HepG2 (cell line): ENCODE measurements around the gene LYSMD3. TPM values are rescaled to one million over a fixed set of nuclear protein-coding genes. Genes with fewer than 3 reads are reported as not detected.

Source experiments
- ATAC-seq: fragments of 200-7000 bp; cut with Tn5 transposase; 3 replicates; pipeline ENCODE4 v1.9.1; 2020; ENCODE audit warnings: mild to moderate bottlenecking, moderate library complexity
- BruUV-seq: library from RNA; stranded (reverse); fragments of 400-500 nt; replicated peaks from 2 replicates; lab custom pipeline; 2021; lab: Mats Ljungman, UMichigan
- CTCF ChIA-PET: fragments of 300-600 bp; formaldehyde crosslinking; extraction: SDS; loops from one replicate; lab custom pipeline; 2021; ENCODE audit warnings: low total read pairs, inconsistent platforms, low intra/inter-chr PET ratio; lab: Yijun Ruan, JAX
- POLR2A ChIA-PET: fragments of 350-600 bp; sonication (Branson Sonifier 250); formaldehyde crosslinking; loops from one replicate; lab custom pipeline; 2020; ENCODE audit warnings: antibody characterized with exemption, inconsistent platforms; lab: Yijun Ruan, JAX
- DNase-seq: peaks from one replicate; pipeline ENCODE4 v3.0.0-alpha.2; 2015; ENCODE audit warnings: low spot score
- FAIRE-seq: peaks from 3 replicates; lab custom pipeline; 2011; peaks lifted over from hg19 to GRCh38; lab: Jason Lieb, UNC
- H2AFZ ChIP-seq: one replicate; pipeline ENCODE4 v1.6.1; 2011; ENCODE audit warnings: low read length, inconsistent platforms
- H3K27ac ChIP-seq: fragments of 300-600 bp; 3 replicates; pipeline ENCODE4 v1.8.0; 2011; ENCODE audit warnings: mixed run types, mild to moderate bottlenecking, mixed read lengths, low read length, inconsistent platforms; ENCODE audit not compliant: insufficient read depth; ENCODE audit errors: extremely low read length
- H3K27me3 ChIP-seq, 2 experiments: fragments of 200-600 bp in 1 of 2; 2 replicates in 1 of 2; 3 replicates in 1 of 2; pipeline versions ENCODE4 v1.6.0 to v1.8.0; 2011; ENCODE audit warnings: low read length in 2 of 2, mild to moderate bottlenecking in 2 of 2, moderate library complexity in 2 of 2, inconsistent platforms in 1 of 2; ENCODE audit not compliant: insufficient read depth in 2 of 2, control insufficient read depth in 1 of 2
- H3K36me3 ChIP-seq, 2 experiments: fragments of 200-600 bp in 1 of 2; replicated peaks in 1 of 2; 2 replicates in 1 of 2; 3 replicates in 1 of 2; pipeline versions ENCODE4 v1.5.1 to v1.8.0; 2011; ENCODE audit warnings: low read length in 2 of 2, inconsistent platforms in 1 of 2; ENCODE audit not compliant: insufficient read depth in 2 of 2, control insufficient read depth in 1 of 2
- H3K4me1 ChIP-seq: 2 replicates; pipeline ENCODE4 v1.5.1; 2012; ENCODE audit warnings: low read length, inconsistent platforms; ENCODE audit not compliant: insufficient read depth
- H3K4me2 ChIP-seq: 2 replicates; pipeline ENCODE4 v1.6.0; 2011; ENCODE audit warnings: low read depth, low read length, inconsistent platforms
- H3K4me3 ChIP-seq, 3 experiments: fragments of 200-600 bp in 1 of 3; sonication (generic), shearing (Covaris generic) in 1 of 3; replicated peaks in 1 of 3; 2 replicates each; pipeline ENCODE4 v1.5.1; 2011 to 2016; ENCODE audit warnings: low read length in 3 of 3, inconsistent platforms in 2 of 3, low read depth in 2 of 3, mild to moderate bottlenecking in 2 of 3, control low read depth in 1 of 3, mixed read lengths in 1 of 3; ENCODE audit not compliant: insufficient read depth in 1 of 3
- H3K79me2 ChIP-seq: one replicate; pipeline ENCODE4 v1.6.1; 2011; ENCODE audit warnings: low read length, inconsistent platforms; ENCODE audit not compliant: insufficient read depth
- H3K9ac ChIP-seq: 2 replicates; pipeline ENCODE4 v1.6.0; 2011; ENCODE audit warnings: mild to moderate bottlenecking, low read depth, low read length, inconsistent platforms; ENCODE audit not compliant: insufficient read depth
- H3K9me3 ChIP-seq: 2 replicates; pipeline ENCODE4 v1.5.1; 2012; ENCODE audit warnings: mild to moderate bottlenecking, low read length
- H4K20me1 ChIP-seq: 2 replicates; pipeline ENCODE4 v1.6.0; 2011; ENCODE audit warnings: inconsistent platforms, mild to moderate bottlenecking, low read length, moderate library complexity; ENCODE audit not compliant: insufficient read depth
- HDAC1 ChIP-seq: sonication (generic); formaldehyde crosslinking; IDR thresholded peaks from 2 replicates; pipeline ENCODE4 v1.5.1; 2020; ENCODE audit warnings: mild to moderate bottlenecking, missing genetic modification reagents
- MBNL3 ChIP-seq: fragments of 250-450 bp; sonication (Bioruptor Pico); conservative IDR thresholded peaks from 2 replicates; pipeline ENCODE4 v1.8.0; 2022; ENCODE audit warnings: mild to moderate bottlenecking, inconsistent platforms
- NFYC ChIP-seq: IDR thresholded peaks from 2 replicates; pipeline ENCODE4 v1.6.1; 2016; ENCODE audit warnings: missing genetic modification reagents, missing compliant biosample characterization
- SUZ12 ChIP-seq: fragments of 150-350 bp; IDR thresholded peaks from 2 replicates; pipeline ENCODE4 v1.6.1; 2014; ENCODE audit warnings: low read depth, low read length
- TAF1 ChIP-seq: sonication (generic); formaldehyde crosslinking; IDR thresholded peaks from 2 replicates; pipeline ENCODE4 v1.4.0; 2020; ENCODE audit warnings: missing genetic modification reagents
- ZBTB21 ChIP-seq: sonication (generic); formaldehyde crosslinking; IDR thresholded peaks from 2 replicates; pipeline ENCODE4 v1.4.0; 2020; ENCODE audit warnings: missing genetic modification reagents
- ZNF10 ChIP-seq: sonication (generic); formaldehyde crosslinking; IDR thresholded peaks from 2 replicates; pipeline ENCODE4 v1.4.0; 2020; ENCODE audit warnings: mild to moderate bottlenecking, low read depth, missing genetic modification reagents, borderline replicate concordance
- ZNF501 ChIP-seq: sonication (generic); formaldehyde crosslinking; IDR thresholded peaks from 2 replicates; pipeline ENCODE4 v1.5.1; 2020; ENCODE audit warnings: mild to moderate bottlenecking, moderate library complexity, missing genetic modification reagents
- ZNF616 ChIP-seq: sonication (generic); formaldehyde crosslinking; IDR thresholded peaks from 2 replicates; pipeline ENCODE4 v1.5.0; 2020; ENCODE audit warnings: low read depth, mild to moderate bottlenecking, missing genetic modification reagents
- ZNF670 ChIP-seq: sonication (generic); formaldehyde crosslinking; IDR thresholded peaks from 2 replicates; pipeline ENCODE4 v1.8.0; 2022; ENCODE audit warnings: mild to moderate bottlenecking, missing genetic modification reagents, borderline replicate concordance
- ZNF780A ChIP-seq: sonication (generic); formaldehyde crosslinking; IDR thresholded peaks from 2 replicates; pipeline ENCODE4 v1.8.0; 2022; ENCODE audit warnings: mild to moderate bottlenecking, missing genetic modification reagents, moderate library complexity
- WGBS: methylation state at CpG from one replicate; pipeline ENCODE4 v1.1.6; 2017; ENCODE audit warnings: low lambda C conversion rate; 5-methylcytosine and 5-hydroxymethylcytosine counted together
- in situ Hi-C: cut with HindIII; loops from 2 replicates; pipeline ENCODE4 v1.10.0; 2017; ENCODE audit warnings: low pct_unique_long_range_greater_than_20kb; ENCODE audit not compliant: extremely low pct_ligation_motif_present
- intact Hi-C: fragments of 100-400 bp; cut with micrococcal nuclease; formaldehyde crosslinking; loops from one replicate; pipeline ENCODE4 v1.10.0; 2022; ENCODE audit not compliant: unreplicated experiment
- polyA plus RNA-seq, 8 experiments: library from polyadenylated mRNA; depleted of rRNA in 3 of 8; stranded (reverse) in 7 of 8; unstranded in 1 of 8; fragments of >200 nt; fragmentation: Illumina TruSeq in 4 of 8; extraction: Trizol in 4 of 8; gene quantifications; 2 replicates each; pipeline versions ENCODE4 v1.2.1 to v1.2.3, GENCODE V29; 2011 to 2016; ENCODE audit warnings: low read depth in 4 of 8, missing spikeins in 1 of 8, mixed read lengths in 1 of 8; ENCODE audit not compliant: insufficient read depth in 1 of 8
- total RNA-seq, 5 experiments: library from RNA; depleted of rRNA; stranded (reverse); fragments of >200 nt; fragmentation: Illumina TruSeq; extraction: Trizol; gene quantifications; 2 replicates each; pipeline ENCODE4 v1.2.3, GENCODE V29; 2016; ENCODE audit warnings: low read depth in 1 of 5
- TF ChIP-seq, protein P1 (sequence below): sonication (generic); formaldehyde crosslinking; conservative IDR thresholded peaks from 2 replicates; pipeline ENCODE4 v1.8.1; 2023; ENCODE audit warnings: missing genetic modification reagents
- TF ChIP-seq, protein P2 (sequence below): sonication (generic); formaldehyde crosslinking; IDR thresholded peaks from 2 replicates; pipeline ENCODE4 v1.4.0; 2020; ENCODE audit warnings: missing genetic modification reagents
- TF ChIP-seq, protein P3 (sequence below): sonication (generic); formaldehyde crosslinking; IDR thresholded peaks from 2 replicates; pipeline ENCODE4 v1.8.0; 2022; ENCODE audit warnings: mild to moderate bottlenecking, missing genetic modification reagents, moderate library complexity
- TF ChIP-seq, protein P4 (sequence below): fragments of 450-650 bp; IDR thresholded peaks from 2 replicates; pipeline ENCODE4 v1.6.1; 2017

Gene LYSMD3
- total and polyA plus RNA-seq, 2 of the 13 experiments (the other 11 are each of a cell fraction or from before 2014, with no cell fraction given): 9.1 to 13.8 TPM

DNA sequence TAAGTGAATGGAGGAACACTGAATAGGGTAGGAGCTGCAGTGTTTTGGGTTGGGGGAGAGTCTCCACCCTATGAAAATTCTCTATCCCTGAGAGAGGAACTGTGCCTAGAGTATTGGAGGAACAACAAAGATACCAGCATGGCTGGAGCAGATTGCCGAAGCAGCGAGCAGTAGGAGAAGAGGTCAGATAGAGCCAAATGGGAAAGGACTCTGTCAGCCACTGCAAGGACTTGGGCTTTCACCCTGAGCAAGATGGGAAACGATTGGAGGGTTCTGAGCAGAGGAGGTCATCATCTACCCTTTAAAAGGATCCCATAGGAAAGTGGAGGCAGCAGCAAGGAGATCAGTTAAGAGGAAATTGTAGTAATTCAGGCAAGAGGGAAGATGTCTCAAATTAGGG, 4.4 kb upstream of the LYSMD3 start:
- FAIRE-seq: no peak

More for the DNA sequence above, 4.4 kb upstream of the LYSMD3 start:
- peaks cover 0 to 4% of the 10 kb centered on the region in 2 experiments; a peak in 1 of 5 replicates for H3K27me3 ChIP-seq
- ATAC-seq (no peak), DNase-seq (no peak)
- H4K20me1 ChIP-seq: no peaks in the 10 kb centered on the region
- no peak overlapping the region for H3K27ac ChIP-seq
- no peaks in the 10 kb centered on the region for H3K36me3 ChIP-seq
- H2AFZ ChIP-seq: no peak overlapping the region
- H3K4me1 ChIP-seq: 0 out of 2 replicates have a peak, but pooled peaks cover 8% of the 10 kb centered on the region
- H3K79me2 ChIP-seq: peaks cover 6% of the 10 kb centered on the region
- BruUV-seq: no TSS peak
- TF ChIP-seq, protein P1, sequence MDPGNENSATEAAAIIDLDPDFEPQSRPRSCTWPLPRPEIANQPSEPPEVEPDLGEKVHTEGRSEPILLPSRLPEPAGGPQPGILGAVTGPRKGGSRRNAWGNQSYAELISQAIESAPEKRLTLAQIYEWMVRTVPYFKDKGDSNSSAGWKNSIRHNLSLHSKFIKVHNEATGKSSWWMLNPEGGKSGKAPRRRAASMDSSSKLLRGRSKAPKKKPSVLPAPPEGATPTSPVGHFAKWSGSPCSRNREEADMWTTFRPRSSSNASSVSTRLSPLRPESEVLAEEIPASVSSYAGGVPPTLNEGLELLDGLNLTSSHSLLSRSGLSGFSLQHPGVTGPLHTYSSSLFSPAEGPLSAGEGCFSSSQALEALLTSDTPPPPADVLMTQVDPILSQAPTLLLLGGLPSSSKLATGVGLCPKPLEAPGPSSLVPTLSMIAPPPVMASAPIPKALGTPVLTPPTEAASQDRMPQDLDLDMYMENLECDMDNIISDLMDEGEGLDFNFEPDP (CRISPR knock-in tag): no peak
- TF ChIP-seq, protein P2, sequence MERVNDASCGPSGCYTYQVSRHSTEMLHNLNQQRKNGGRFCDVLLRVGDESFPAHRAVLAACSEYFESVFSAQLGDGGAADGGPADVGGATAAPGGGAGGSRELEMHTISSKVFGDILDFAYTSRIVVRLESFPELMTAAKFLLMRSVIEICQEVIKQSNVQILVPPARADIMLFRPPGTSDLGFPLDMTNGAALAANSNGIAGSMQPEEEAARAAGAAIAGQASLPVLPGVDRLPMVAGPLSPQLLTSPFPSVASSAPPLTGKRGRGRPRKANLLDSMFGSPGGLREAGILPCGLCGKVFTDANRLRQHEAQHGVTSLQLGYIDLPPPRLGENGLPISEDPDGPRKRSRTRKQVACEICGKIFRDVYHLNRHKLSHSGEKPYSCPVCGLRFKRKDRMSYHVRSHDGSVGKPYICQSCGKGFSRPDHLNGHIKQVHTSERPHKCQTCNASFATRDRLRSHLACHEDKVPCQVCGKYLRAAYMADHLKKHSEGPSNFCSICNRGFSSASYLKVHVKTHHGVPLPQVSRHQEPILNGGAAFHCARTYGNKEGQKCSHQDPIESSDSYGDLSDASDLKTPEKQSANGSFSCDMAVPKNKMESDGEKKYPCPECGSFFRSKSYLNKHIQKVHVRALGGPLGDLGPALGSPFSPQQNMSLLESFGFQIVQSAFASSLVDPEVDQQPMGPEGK (CRISPR knock-in tag): no peak
- TF ChIP-seq HDAC1 (CRISPR knock-in tag) (no peak), NFYC (CRISPR knock-in tag) (no peak), MBNL3 (CRISPR knock-in tag) (no peak), ZNF501 (CRISPR knock-in tag) (no peak), ZNF780A (CRISPR knock-in tag) (no peak), ZBTB21 (no peak), SUZ12 (no peak), TAF1 (CRISPR knock-in tag) (no peak), ZNF10 (CRISPR knock-in tag) (no peak), ZNF670 (no peak), ZNF616 (CRISPR knock-in tag) (no peak)
- TF ChIP-seq, protein P3, sequence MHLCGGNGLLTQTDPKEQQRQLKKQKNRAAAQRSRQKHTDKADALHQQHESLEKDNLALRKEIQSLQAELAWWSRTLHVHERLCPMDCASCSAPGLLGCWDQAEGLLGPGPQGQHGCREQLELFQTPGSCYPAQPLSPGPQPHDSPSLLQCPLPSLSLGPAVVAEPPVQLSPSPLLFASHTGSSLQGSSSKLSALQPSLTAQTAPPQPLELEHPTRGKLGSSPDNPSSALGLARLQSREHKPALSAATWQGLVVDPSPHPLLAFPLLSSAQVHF (CRISPR knock-in tag): no peak
- TF ChIP-seq, protein P4, sequence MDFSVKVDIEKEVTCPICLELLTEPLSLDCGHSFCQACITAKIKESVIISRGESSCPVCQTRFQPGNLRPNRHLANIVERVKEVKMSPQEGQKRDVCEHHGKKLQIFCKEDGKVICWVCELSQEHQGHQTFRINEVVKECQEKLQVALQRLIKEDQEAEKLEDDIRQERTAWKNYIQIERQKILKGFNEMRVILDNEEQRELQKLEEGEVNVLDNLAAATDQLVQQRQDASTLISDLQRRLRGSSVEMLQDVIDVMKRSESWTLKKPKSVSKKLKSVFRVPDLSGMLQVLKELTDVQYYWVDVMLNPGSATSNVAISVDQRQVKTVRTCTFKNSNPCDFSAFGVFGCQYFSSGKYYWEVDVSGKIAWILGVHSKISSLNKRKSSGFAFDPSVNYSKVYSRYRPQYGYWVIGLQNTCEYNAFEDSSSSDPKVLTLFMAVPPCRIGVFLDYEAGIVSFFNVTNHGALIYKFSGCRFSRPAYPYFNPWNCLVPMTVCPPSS: no peak
- H3K4me3 ChIP-seq: no peak overlapping the region
- intact Hi-C loops: no loop called here
- CTCF ChIA-PET: no interaction called here
- WGBS: 0% methylated on average over 3 of the region's 3 CpGs
- no peaks in the 10 kb centered on the region for H3K9me3 ChIP-seq
- POLR2A ChIA-PET: no interaction called here
- no peak overlapping the region for H3K4me2 ChIP-seq
- in situ Hi-C loops: loop anchor here (10.0 kb wide), 1 partner anchor 99 kb away; no protein-coding TSS in a partner anchor
- H3K9ac ChIP-seq: no peak overlapping the region
